ENCODE data around the gene UNC5C.
A peak's percentile ranks its signal among the peaks of the same experiment; 100 is the strongest.

Gene UNC5C

GRCh38 chr4:95387719-95388118, 161.1 kb downstream of the UNC5C start:
- Histone ChIP-seq H3K4me3 (ENCODE audit: low read depth in 1 of 5, low read length in 5 of 5) (no peak overlapping the region), H3K9me3 (ENCODE audit: control insufficient read depth in 5 of 5, low read length in 5 of 5) (no peaks in the 10 kb centered on the region), H3K4me1 (ENCODE audit: control insufficient read depth in 5 of 5, insufficient read depth in 5 of 5, low read length in 5 of 5) (no peaks in the 10 kb centered on the region), H3K9ac (ENCODE audit: low read length in 5 of 5) (no peak overlapping the region), H3K27me3 (ENCODE audit: control insufficient read depth in 5 of 5, insufficient read depth in 4 of 5, low read length in 5 of 5) (no peaks in the 10 kb centered on the region), H3K27ac (ENCODE audit: low read depth, low read length) (no peak overlapping the region), H3K36me3 (ENCODE audit: control insufficient read depth in 5 of 5, insufficient read depth in 5 of 5, low read length in 5 of 5) (no peaks in the 10 kb centered on the region)

GRCh38 chr4:95386410-95386809, 162.4 kb downstream of the UNC5C start:
- H3K4me1 ChIP-seq (ENCODE audit: control insufficient read depth in 5 of 5, insufficient read depth in 5 of 5, low read length in 5 of 5), result no peaks in the 10 kb centered on the region
- no peaks in the 10 kb centered on the region for H3K9me3 ChIP-seq (ENCODE audit: control insufficient read depth in 5 of 5, low read length in 5 of 5)
- H3K36me3 ChIP-seq (ENCODE audit: control insufficient read depth in 5 of 5, insufficient read depth in 5 of 5, low read length in 5 of 5), result no peaks in the 10 kb centered on the region
- H3K27me3 ChIP-seq (ENCODE audit: control insufficient read depth in 5 of 5, insufficient read depth in 4 of 5, low read length in 5 of 5), result no peaks in the 10 kb centered on the region
- H3K4me3 ChIP-seq (ENCODE audit: low read depth in 1 of 5, low read length in 5 of 5), result no peak overlapping the region
- no peak overlapping the region for H3K9ac ChIP-seq (ENCODE audit: low read length in 5 of 5)
- no peak overlapping the region for H3K27ac ChIP-seq (ENCODE audit: low read depth, low read length)

- Histone ChIP-seq H3K27me3 (ENCODE audit: control insufficient read depth in 5 of 5, insufficient read depth in 4 of 5, low read length in 5 of 5) (no peaks in the 10 kb centered on the region), H3K9ac (ENCODE audit: low read length in 5 of 5) (no peak overlapping the region), H3K4me1 (ENCODE audit: control insufficient read depth in 5 of 5, insufficient read depth in 5 of 5, low read length in 5 of 5) (no peaks in the 10 kb centered on the region), H3K36me3 (ENCODE audit: control insufficient read depth in 5 of 5, insufficient read depth in 5 of 5, low read length in 5 of 5) (no peaks in the 10 kb centered on the region), H3K9me3 (ENCODE audit: control insufficient read depth in 5 of 5, low read length in 5 of 5) (no peaks in the 10 kb centered on the region), H3K27ac (ENCODE audit: low read depth, low read length) (no peak overlapping the region), H3K4me3 (ENCODE audit: low read depth in 1 of 5, low read length in 5 of 5) (no peak overlapping the region)
These were observed 166.8 kb downstream of the UNC5C start for GRCh38 chr4:95381843-95382580.

- Histone ChIP-seq H3K4me1 (ENCODE audit: control insufficient read depth in 5 of 5, insufficient read depth in 5 of 5, low read length in 5 of 5) (no peaks in the 10 kb centered on the region), H3K27me3 (ENCODE audit: control insufficient read depth in 5 of 5, insufficient read depth in 4 of 5, low read length in 5 of 5) (no peaks in the 10 kb centered on the region), H3K4me3 (ENCODE audit: low read depth in 1 of 5, low read length in 5 of 5) (no peak overlapping the region), H3K9me3 (ENCODE audit: control insufficient read depth in 5 of 5, low read length in 5 of 5) (no peaks in the 10 kb centered on the region), H3K27ac (ENCODE audit: low read depth, low read length) (no peak overlapping the region), H3K36me3 (ENCODE audit: control insufficient read depth in 5 of 5, insufficient read depth in 5 of 5, low read length in 5 of 5) (no peaks in the 10 kb centered on the region), H3K9ac (ENCODE audit: low read length in 5 of 5) (no peak overlapping the region)
These were observed 169.1 kb downstream of the UNC5C start for GRCh38 chr4:95379633-95380032.

- no peaks in the 10 kb centered on the region for H3K36me3 ChIP-seq (ENCODE audit: control insufficient read depth in 5 of 5, insufficient read depth in 5 of 5, low read length in 5 of 5)
- no peaks in the 10 kb centered on the region for H3K27me3 ChIP-seq (ENCODE audit: control insufficient read depth in 5 of 5, insufficient read depth in 4 of 5, low read length in 5 of 5)
- H3K9ac ChIP-seq (ENCODE audit: low read length in 5 of 5), result no peak overlapping the region
- no peaks in the 10 kb centered on the region for H3K9me3 ChIP-seq (ENCODE audit: control insufficient read depth in 5 of 5, low read length in 5 of 5)
- no peak overlapping the region for H3K4me3 ChIP-seq (ENCODE audit: low read depth in 1 of 5, low read length in 5 of 5)
- H3K27ac ChIP-seq (ENCODE audit: low read depth, low read length), result no peak overlapping the region
- H3K4me1 ChIP-seq (ENCODE audit: control insufficient read depth in 5 of 5, insufficient read depth in 5 of 5, low read length in 5 of 5), result no peaks in the 10 kb centered on the region
These were observed 171.3 kb downstream of the UNC5C start for GRCh38 chr4:95377366-95377900.

GRCh38 chr4:95371476-95372224, 177.1 kb downstream of the UNC5C start:
- no peak overlapping the region for H3K27ac ChIP-seq (ENCODE audit: low read depth, low read length)
- no peak overlapping the region for H3K9ac ChIP-seq (ENCODE audit: low read length in 5 of 5)
- no peaks in the 10 kb centered on the region for H3K9me3 ChIP-seq (ENCODE audit: control insufficient read depth in 5 of 5, low read length in 5 of 5)
- no peaks in the 10 kb centered on the region for H3K27me3 ChIP-seq (ENCODE audit: control insufficient read depth in 5 of 5, insufficient read depth in 4 of 5, low read length in 5 of 5)
- H3K36me3 ChIP-seq (ENCODE audit: control insufficient read depth in 5 of 5, insufficient read depth in 5 of 5, low read length in 5 of 5), result no peaks in the 10 kb centered on the region
- no peaks in the 10 kb centered on the region for H3K4me1 ChIP-seq (ENCODE audit: control insufficient read depth in 5 of 5, insufficient read depth in 5 of 5, low read length in 5 of 5)
- H3K4me3 ChIP-seq (ENCODE audit: low read depth in 1 of 5, low read length in 5 of 5), result no peak overlapping the region

GRCh38 chr4:95367824-95368223, 180.9 kb downstream of the UNC5C start:
- peaks cover 0 to 7% (median 0%) of the 10 kb centered on the region in 5 donors for H3K4me1 ChIP-seq (ENCODE audit: control insufficient read depth in 5 of 5, insufficient read depth in 5 of 5, low read length in 5 of 5)
- no peak overlapping the region for H3K27ac ChIP-seq (ENCODE audit: low read depth, low read length)
- H3K4me3 ChIP-seq (ENCODE audit: low read depth in 1 of 5, low read length in 5 of 5), result no peak overlapping the region
- no peaks in the 10 kb centered on the region for H3K36me3 ChIP-seq (ENCODE audit: control insufficient read depth in 5 of 5, insufficient read depth in 5 of 5, low read length in 5 of 5)
- no peak overlapping the region for H3K9ac ChIP-seq (ENCODE audit: low read length in 5 of 5)
- no peaks in the 10 kb centered on the region for H3K27me3 ChIP-seq (ENCODE audit: control insufficient read depth in 5 of 5, insufficient read depth in 4 of 5, low read length in 5 of 5)
- H3K9me3 ChIP-seq (ENCODE audit: control insufficient read depth in 5 of 5, low read length in 5 of 5), result no peaks in the 10 kb centered on the region

- no peaks in the 10 kb centered on the region for H3K36me3 ChIP-seq (ENCODE audit: control insufficient read depth in 5 of 5, insufficient read depth in 5 of 5, low read length in 5 of 5)
- H3K27ac ChIP-seq (ENCODE audit: low read depth, low read length), result no peak overlapping the region
- H3K4me1 ChIP-seq (ENCODE audit: control insufficient read depth in 5 of 5, insufficient read depth in 5 of 5, low read length in 5 of 5), result peaks cover 0 to 7% (median 0%) of the 10 kb centered on the region in 5 donors
- no peak overlapping the region for H3K9ac ChIP-seq (ENCODE audit: low read length in 5 of 5)
- no peaks in the 10 kb centered on the region for H3K27me3 ChIP-seq (ENCODE audit: control insufficient read depth in 5 of 5, insufficient read depth in 4 of 5, low read length in 5 of 5)
- no peak overlapping the region for H3K4me3 ChIP-seq (ENCODE audit: low read depth in 1 of 5, low read length in 5 of 5)
- no peaks in the 10 kb centered on the region for H3K9me3 ChIP-seq (ENCODE audit: control insufficient read depth in 5 of 5, low read length in 5 of 5)
These were observed 184.8 kb downstream of the UNC5C start for GRCh38 chr4:95363966-95364365.

- no peaks in the 10 kb centered on the region for H3K9me3 ChIP-seq (ENCODE audit: control insufficient read depth in 5 of 5, low read length in 5 of 5)
- no peaks in the 10 kb centered on the region for H3K27me3 ChIP-seq (ENCODE audit: control insufficient read depth in 5 of 5, insufficient read depth in 4 of 5, low read length in 5 of 5)
- no peaks in the 10 kb centered on the region for H3K36me3 ChIP-seq (ENCODE audit: control insufficient read depth in 5 of 5, insufficient read depth in 5 of 5, low read length in 5 of 5)
- H3K9ac ChIP-seq (ENCODE audit: low read length in 5 of 5), result no peak overlapping the region
- peaks cover 0 to 7% (median 0%) of the 10 kb centered on the region in 5 donors for H3K4me1 ChIP-seq (ENCODE audit: control insufficient read depth in 5 of 5, insufficient read depth in 5 of 5, low read length in 5 of 5)
- no peak overlapping the region for H3K4me3 ChIP-seq (ENCODE audit: low read depth in 1 of 5, low read length in 5 of 5)
- no peak overlapping the region for H3K27ac ChIP-seq (ENCODE audit: low read depth, low read length)
These were observed 185.2 kb downstream of the UNC5C start for GRCh38 chr4:95363559-95363925.

GRCh38 chr4:95362906-95363558, 185.7 kb downstream of the UNC5C start:
- H3K36me3 ChIP-seq (ENCODE audit: control insufficient read depth in 5 of 5, insufficient read depth in 5 of 5, low read length in 5 of 5), result no peaks in the 10 kb centered on the region
- no peak overlapping the region for H3K9ac ChIP-seq (ENCODE audit: low read length in 5 of 5)
- no peaks in the 10 kb centered on the region for H3K9me3 ChIP-seq (ENCODE audit: control insufficient read depth in 5 of 5, low read length in 5 of 5)
- no peaks in the 10 kb centered on the region for H3K27me3 ChIP-seq (ENCODE audit: control insufficient read depth in 5 of 5, insufficient read depth in 4 of 5, low read length in 5 of 5)
- H3K4me1 ChIP-seq (ENCODE audit: control insufficient read depth in 5 of 5, insufficient read depth in 5 of 5, low read length in 5 of 5), result peaks cover 0 to 7% (median 0%) of the 10 kb centered on the region in 5 donors
- H3K27ac ChIP-seq (ENCODE audit: low read depth, low read length), result no peak overlapping the region
- peak overlapping the region in 1 of 5 donors; percentile 39 for H3K4me3 ChIP-seq (ENCODE audit: low read depth in 1 of 5, low read length in 5 of 5)

All from subcutaneous abdominal adipose tissue (tissue), 5 donors.